SU-DHL-6 (cell line): ENCODE data around the gene MECR.

Source experiments
- EZH2phosphoT487 ChIP-seq: fragments of 200-600 bp; sonication (generic), shearing (Covaris generic); conservative IDR thresholded peaks from 2 replicates; pipeline ENCODE4 v1.6.1; 2018; ENCODE audit warnings: mild to moderate bottlenecking, antibody characterized with exemption, low read length, moderate library complexity, mixed read lengths
- TF ChIP-seq, protein P1 (sequence below): fragments of 200-600 bp; sonication (generic); IDR thresholded peaks from one replicate; pipeline ENCODE4 v1.5.1; 2017; ENCODE audit warnings: antibody characterized with exemption, mild to moderate bottlenecking, low read length, moderate library complexity; ENCODE audit not compliant: insufficient read depth, poor library complexity, severe bottlenecking

DNA sequence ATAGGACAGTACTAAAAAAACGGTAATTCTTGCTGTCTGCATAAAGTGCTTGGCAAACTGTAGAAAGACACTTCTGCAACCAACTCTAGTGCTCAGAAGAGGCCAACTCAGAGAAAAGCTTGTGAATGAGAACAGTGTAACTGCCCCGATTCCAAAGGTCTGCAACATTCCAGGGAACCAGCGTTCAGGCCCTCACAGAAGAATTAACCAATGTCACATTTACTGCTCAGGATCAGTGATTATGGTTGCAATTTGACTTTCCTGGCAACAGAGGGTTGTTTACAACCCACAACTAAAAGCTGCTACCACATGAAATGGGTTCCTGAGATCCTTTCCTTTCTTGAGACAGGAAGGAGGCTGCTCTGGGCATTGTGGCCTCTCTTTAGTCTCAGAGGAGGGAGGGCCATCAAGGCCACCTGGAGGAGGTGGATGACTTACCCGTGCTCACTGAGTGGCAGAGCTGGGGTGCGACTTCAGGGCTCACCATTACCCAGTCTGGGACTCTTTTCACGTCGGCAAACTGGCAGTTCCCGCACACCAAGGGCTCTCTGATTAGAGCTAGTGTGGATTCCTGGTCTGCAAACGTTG is 64.3 kb downstream of the MECR start:
- TF ChIP-seq, protein P1, sequence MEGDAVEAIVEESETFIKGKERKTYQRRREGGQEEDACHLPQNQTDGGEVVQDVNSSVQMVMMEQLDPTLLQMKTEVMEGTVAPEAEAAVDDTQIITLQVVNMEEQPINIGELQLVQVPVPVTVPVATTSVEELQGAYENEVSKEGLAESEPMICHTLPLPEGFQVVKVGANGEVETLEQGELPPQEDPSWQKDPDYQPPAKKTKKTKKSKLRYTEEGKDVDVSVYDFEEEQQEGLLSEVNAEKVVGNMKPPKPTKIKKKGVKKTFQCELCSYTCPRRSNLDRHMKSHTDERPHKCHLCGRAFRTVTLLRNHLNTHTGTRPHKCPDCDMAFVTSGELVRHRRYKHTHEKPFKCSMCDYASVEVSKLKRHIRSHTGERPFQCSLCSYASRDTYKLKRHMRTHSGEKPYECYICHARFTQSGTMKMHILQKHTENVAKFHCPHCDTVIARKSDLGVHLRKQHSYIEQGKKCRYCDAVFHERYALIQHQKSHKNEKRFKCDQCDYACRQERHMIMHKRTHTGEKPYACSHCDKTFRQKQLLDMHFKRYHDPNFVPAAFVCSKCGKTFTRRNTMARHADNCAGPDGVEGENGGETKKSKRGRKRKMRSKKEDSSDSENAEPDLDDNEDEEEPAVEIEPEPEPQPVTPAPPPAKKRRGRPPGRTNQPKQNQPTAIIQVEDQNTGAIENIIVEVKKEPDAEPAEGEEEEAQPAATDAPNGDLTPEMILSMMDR = no peak
- no peak for TF ChIP-seq EZH2phosphoT487
